Natural killer cell (primary cell): ENCODE data around the gene RASGEF1B. TPM values are rescaled to one million over a fixed set of nuclear protein-coding genes. Genes with fewer than 3 reads are reported as not detected.

ENCODE experiments used
- ATAC-seq, 3 donors: fragments of 150-1000 bp in 2 of 3; fragments of 200-7000 bp in 1 of 3; cut with Tn5 transposase; 1 replicate in 1 of 3; 2 replicates in 2 of 3; pipeline ENCODE4 v1.10.0; 2021; ENCODE audit warnings: mild to moderate bottlenecking in 2 of 3, moderate library complexity in 2 of 3
- DNase-seq, 2 donors: peaks; one replicate each; pipeline versions ENCODE4 v3.0.0 to v3.0.0-alpha.2; 2013 to 2021; ENCODE audit warnings: mixed read lengths in 1 of 2
- H3K27ac ChIP-seq: one replicate; pipeline ENCODE4 v1.5.1; 2013; ENCODE audit warnings: mild to moderate bottlenecking, low read length
- H3K27me3 ChIP-seq: one replicate; pipeline ENCODE4 v1.6.1; 2013; ENCODE audit warnings: low read length; ENCODE audit not compliant: control insufficient read depth, insufficient read depth
- H3K36me3 ChIP-seq: one replicate; pipeline ENCODE4 v1.6.1; 2013; ENCODE audit warnings: low read length; ENCODE audit not compliant: control insufficient read depth, insufficient read depth
- H3K4me1 ChIP-seq: one replicate; pipeline ENCODE4 v1.6.1; 2013; ENCODE audit warnings: low read length; ENCODE audit not compliant: control insufficient read depth, insufficient read depth
- H3K4me3 ChIP-seq: one replicate; pipeline ENCODE4 v1.5.1; 2013; ENCODE audit warnings: low read length
- H3K9me3 ChIP-seq: one replicate; pipeline ENCODE4 v1.6.1; 2013; ENCODE audit warnings: low read length; ENCODE audit not compliant: control insufficient read depth, insufficient read depth
- H3K27ac Mint-ChIP-seq, 2 donors: one replicate each; pipeline ENCODE4 v1.8.0; 2022; ENCODE audit warnings: mild to moderate bottlenecking in 2 of 2, mixed read lengths in 2 of 2, moderate library complexity in 1 of 2
- H3K27me3 Mint-ChIP-seq, 2 donors: one replicate each; pipeline ENCODE4 v1.8.0; 2022; ENCODE audit warnings: low read depth in 2 of 2, mixed read lengths in 2 of 2
- H3K36me3 Mint-ChIP-seq: one replicate; pipeline ENCODE4 v1.8.0; 2022; ENCODE audit warnings: mixed read lengths
- H3K4me1 Mint-ChIP-seq, 2 donors: one replicate each; pipeline ENCODE4 v1.8.0; 2022; ENCODE audit warnings: mixed read lengths in 2 of 2
- H3K4me3 Mint-ChIP-seq: one replicate; pipeline ENCODE4 v1.8.0; 2022; ENCODE audit warnings: mild to moderate bottlenecking, moderate library complexity, mixed read lengths
- H3K9me3 Mint-ChIP-seq, 2 donors: one replicate each; pipeline ENCODE4 v1.8.0; 2022; ENCODE audit warnings: mixed read lengths in 2 of 2
- WGBS: methylation state at CpG from one replicate; pipeline ENCODE4 v1.1.7; 2013; ENCODE audit warnings: missing lambda C conversion rate; ENCODE audit not compliant: insufficient coverage; 5-methylcytosine and 5-hydroxymethylcytosine counted together
- intact Hi-C: fragments of 100-400 bp; cut with micrococcal nuclease; formaldehyde crosslinking; loops from one replicate; pipeline ENCODE4 v1.14.2; 2022
- total RNA-seq, 4 donors: library from RNA; stranded (reverse); fragments of 120-200 nt in 1 of 4; gene quantifications; one replicate each; pipeline versions ENCODE4 v1.2.3 to v1.2.4, GENCODE V29; 2013 to 2022
- TF ChIP-seq, protein P1 (sequence below): fragments of 200-600 bp; IDR thresholded peaks from one replicate; pipeline ENCODE4 v1.8.0; 2022; ENCODE audit warnings: antibody characterized with exemption

Gene RASGEF1B
- total RNA-seq, 3 donors from 2014 or later (not counting 1 experiment from before 2014, with no cell fraction given): 42.9 to 106 (median 90.8) TPM

GRCh38 chr4:81504112-81505003 is 32.7 kb upstream of the RASGEF1B start:
- peak overlapping the region; percentile 74 for H3K27ac ChIP-seq
- no peak overlapping the region for H3K4me3 ChIP-seq
- Mint-ChIP-seq H3K36me3 (no peaks in the 10 kb centered on the region), H3K4me1 (peaks cover 33 to 37% of the 10 kb centered on the region in 2 donors), H3K9me3 (no peaks in the 10 kb centered on the region), H3K27ac (peak overlapping the region; percentile 76 to 90), H3K4me3 (peak overlapping the region; percentile 72), H3K27me3 (no peaks in the 10 kb centered on the region)
- peaks cover 26% of the 10 kb centered on the region for H3K4me1 ChIP-seq
- DNase-seq (peak in 1 of 2 donors; percentile 53), ATAC-seq (peak in 1 of 3 donors; percentile 3)
- H3K9me3 ChIP-seq: no peaks in the 10 kb centered on the region
- H3K36me3 ChIP-seq: no peaks in the 10 kb centered on the region
- intact Hi-C loops: loop anchor here (1.0 kb wide), 1 partner anchor 12 kb away; no protein-coding TSS in a partner anchor
- H3K27me3 ChIP-seq: no peaks in the 10 kb centered on the region
- WGBS: 77% methylated on average over 6 of the region's 6 CpGs
- TF ChIP-seq, protein P1, sequence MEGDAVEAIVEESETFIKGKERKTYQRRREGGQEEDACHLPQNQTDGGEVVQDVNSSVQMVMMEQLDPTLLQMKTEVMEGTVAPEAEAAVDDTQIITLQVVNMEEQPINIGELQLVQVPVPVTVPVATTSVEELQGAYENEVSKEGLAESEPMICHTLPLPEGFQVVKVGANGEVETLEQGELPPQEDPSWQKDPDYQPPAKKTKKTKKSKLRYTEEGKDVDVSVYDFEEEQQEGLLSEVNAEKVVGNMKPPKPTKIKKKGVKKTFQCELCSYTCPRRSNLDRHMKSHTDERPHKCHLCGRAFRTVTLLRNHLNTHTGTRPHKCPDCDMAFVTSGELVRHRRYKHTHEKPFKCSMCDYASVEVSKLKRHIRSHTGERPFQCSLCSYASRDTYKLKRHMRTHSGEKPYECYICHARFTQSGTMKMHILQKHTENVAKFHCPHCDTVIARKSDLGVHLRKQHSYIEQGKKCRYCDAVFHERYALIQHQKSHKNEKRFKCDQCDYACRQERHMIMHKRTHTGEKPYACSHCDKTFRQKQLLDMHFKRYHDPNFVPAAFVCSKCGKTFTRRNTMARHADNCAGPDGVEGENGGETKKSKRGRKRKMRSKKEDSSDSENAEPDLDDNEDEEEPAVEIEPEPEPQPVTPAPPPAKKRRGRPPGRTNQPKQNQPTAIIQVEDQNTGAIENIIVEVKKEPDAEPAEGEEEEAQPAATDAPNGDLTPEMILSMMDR: no peak

DNA sequence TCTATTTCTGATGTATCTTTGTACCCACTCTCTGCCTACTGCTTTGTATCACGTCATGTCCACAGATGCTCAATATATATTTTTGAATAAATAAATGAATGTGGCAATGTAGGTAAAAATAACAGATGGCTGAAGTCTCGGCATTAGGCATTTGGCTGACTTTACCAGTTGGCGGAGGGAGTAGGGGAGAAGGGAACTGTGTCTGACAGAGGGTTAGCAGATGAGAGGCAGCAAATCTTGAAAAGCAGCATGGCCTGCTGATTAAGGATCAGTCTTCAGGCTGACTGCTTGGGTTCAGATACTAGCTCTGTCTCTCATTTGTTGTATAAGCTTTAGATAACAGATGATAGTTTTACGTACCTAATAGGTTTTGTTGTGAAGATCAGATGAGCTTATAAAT is 31.9 kb upstream of the RASGEF1B start:
- Mint-ChIP-seq H3K36me3 (no peaks in the 10 kb centered on the region), H3K27ac (peak overlapping the region; percentile 76 to 90), H3K4me3 (no peak overlapping the region), H3K4me1 (peaks cover 26 to 29% of the 10 kb centered on the region in 2 donors), H3K9me3 (no peaks in the 10 kb centered on the region), H3K27me3 (no peaks in the 10 kb centered on the region)
- Histone ChIP-seq H3K4me3 (no peak overlapping the region), H3K4me1 (peaks cover 23% of the 10 kb centered on the region), H3K27ac (no peak overlapping the region), H3K36me3 (no peaks in the 10 kb centered on the region), H3K27me3 (no peaks in the 10 kb centered on the region), H3K9me3 (no peaks in the 10 kb centered on the region)
- no peak for DNase-seq
- intact Hi-C loops: no loop called here
- no peak for ATAC-seq
- TF ChIP-seq, protein P1: no peak
- WGBS: 98% methylated on average over 3 of the region's 4 CpGs

GRCh38 chr4:81502564-81502963 is 30.9 kb upstream of the RASGEF1B start:
- DNase-seq (no peak), ATAC-seq (no peak)
- H3K4me1 ChIP-seq: peaks cover 23% of the 10 kb centered on the region
- peak overlapping the region in 1 of 2 donors; percentile 47 for H3K27ac Mint-ChIP-seq
- H3K27me3 Mint-ChIP-seq: no peaks in the 10 kb centered on the region
- H3K9me3 Mint-ChIP-seq: no peaks in the 10 kb centered on the region
- TF ChIP-seq, protein P1: no peak
- H3K4me3 Mint-ChIP-seq: no peak overlapping the region
- intact Hi-C loops: no loop called here
- no peaks in the 10 kb centered on the region for H3K27me3 ChIP-seq
- no peaks in the 10 kb centered on the region for H3K36me3 Mint-ChIP-seq
- 70% methylated on average over 3 of the region's 4 CpGs for WGBS
- peaks cover 16 to 21% of the 10 kb centered on the region in 2 donors for H3K4me1 Mint-ChIP-seq
- no peaks in the 10 kb centered on the region for H3K36me3 ChIP-seq
- no peak overlapping the region for H3K27ac ChIP-seq
- no peaks in the 10 kb centered on the region for H3K9me3 ChIP-seq
- no peak overlapping the region for H3K4me3 ChIP-seq
